Panc1 (cell line): ENCODE data around the gene BMF. TPM values are rescaled to one million over a fixed set of nuclear protein-coding genes. Genes with fewer than 3 reads are reported as not detected.

ENCODE experiments used
- ATAC-seq: fragments of 200-7000 bp; cut with Tn5 transposase; 2 replicates; pipeline ENCODE4 v1.9.1; 2020; ENCODE audit warnings: mild to moderate bottlenecking, moderate library complexity
- BruUV-seq: library from RNA; stranded (reverse); fragments of 400-500 nt; replicated peaks from 2 replicates; lab custom pipeline; 2021; lab: Mats Ljungman, UMichigan
- CTCF ChIA-PET: fragments of 300-600 bp; sonication (Branson Sonifier 250); formaldehyde crosslinking; loops from one replicate; lab custom pipeline; 2022; ENCODE audit warnings: antibody characterized with exemption; lab: Charles Lee
- POLR2A ChIA-PET: fragments of 300-600 bp; sonication (Branson Sonifier 250); formaldehyde crosslinking; loops from one replicate; lab custom pipeline; 2022; ENCODE audit warnings: antibody characterized with exemption; lab: Charles Lee
- DNase-seq: peaks from one replicate; pipeline ENCODE4 v3.0.0-alpha.2; 2010; ENCODE audit warnings: low read depth, low spot score
- H3K27ac ChIP-seq: 2 replicates; pipeline ENCODE4 v1.5.1; 2011; ENCODE audit warnings: mild to moderate bottlenecking, low read length, inconsistent platforms
- H3K27me3 ChIP-seq: fragments of 200-500 bp; sonication (Bioruptor generic); 2 replicates; pipeline ENCODE4 v1.6.0; 2014; ENCODE audit warnings: low read length, inconsistent platforms; ENCODE audit not compliant: control insufficient read depth, insufficient read depth
- H3K36me3 ChIP-seq: fragments of 200-500 bp; sonication (Bioruptor generic); 2 replicates; pipeline ENCODE4 v1.5.1; 2014; ENCODE audit warnings: inconsistent platforms, mild to moderate bottlenecking, low read length, moderate library complexity; ENCODE audit not compliant: control insufficient read depth, insufficient read depth
- H3K4me1 ChIP-seq: 2 replicates; pipeline ENCODE4 v1.5.1; 2011; ENCODE audit warnings: inconsistent platforms, mild to moderate bottlenecking, low read length, moderate library complexity; ENCODE audit not compliant: control insufficient read depth, insufficient read depth
- H3K4me3 ChIP-seq, 2 experiments: 2 replicates each; pipeline ENCODE4 v1.5.1; 2011 to 2012; ENCODE audit warnings: low read depth in 2 of 2, low read length in 2 of 2, mild to moderate bottlenecking in 2 of 2, inconsistent platforms in 1 of 2, moderate library complexity in 1 of 2
- H3K9me3 ChIP-seq: fragments of 200-500 bp; sonication (Bioruptor generic); 2 replicates; pipeline ENCODE4 v1.5.1; 2014; ENCODE audit warnings: low read depth, mild to moderate bottlenecking, inconsistent platforms, low read length, moderate library complexity; ENCODE audit not compliant: control insufficient read depth, insufficient read depth
- CTCF ChIP-seq: fragments of 450-650 bp; IDR thresholded peaks from 2 replicates; pipeline ENCODE4 v1.5.1; 2017; ENCODE audit warnings: mild to moderate bottlenecking
- POLR2AphosphoS5 ChIP-seq: IDR thresholded peaks from 2 replicates; pipeline ENCODE4 v1.6.1; 2012; ENCODE audit warnings: mild to moderate bottlenecking, low read depth, low read length, moderate library complexity
- SIN3A ChIP-seq: IDR thresholded peaks from 2 replicates; pipeline ENCODE4 v1.6.1; 2012; ENCODE audit warnings: low read depth, mild to moderate bottlenecking, low read length, moderate library complexity, borderline replicate concordance; ENCODE audit not compliant: insufficient read depth
- TCF7L2 ChIP-seq: IDR thresholded peaks from 2 replicates; pipeline ENCODE4 v1.6.1; 2011; ENCODE audit warnings: mild to moderate bottlenecking, low read depth, low read length, inconsistent platforms
- in situ Hi-C: cut with HindIII; loops from 2 replicates; pipeline ENCODE4 v1.10.0; 2016; ENCODE audit warnings: low sequenced_read_pairs, low pct_unique_long_range_greater_than_20kb
- intact Hi-C: fragments of 100-400 bp; cut with micrococcal nuclease; formaldehyde crosslinking; loops from one replicate; pipeline ENCODE4 v1.10.0; 2022; ENCODE audit not compliant: unreplicated experiment
- total RNA-seq: library from RNA; stranded (reverse); gene quantifications from one replicate; pipeline ENCODE4 v1.2.1, GENCODE V29; 2021; ENCODE audit not compliant: unreplicated experiment
- TF ChIP-seq, protein P1 (sequence below), 2 experiments: IDR thresholded peaks; 2 replicates each; pipeline ENCODE4 v1.6.1; 2011 to 2012; ENCODE audit warnings: low read depth in 2 of 2, control low read depth in 1 of 2, low read length in 1 of 2, mild to moderate bottlenecking in 1 of 2, moderate library complexity in 1 of 2; ENCODE audit not compliant: insufficient read depth in 1 of 2

BMF gene
- total RNA-seq, 1 experiment from 2014 or later = 7.8 TPM

DNA sequence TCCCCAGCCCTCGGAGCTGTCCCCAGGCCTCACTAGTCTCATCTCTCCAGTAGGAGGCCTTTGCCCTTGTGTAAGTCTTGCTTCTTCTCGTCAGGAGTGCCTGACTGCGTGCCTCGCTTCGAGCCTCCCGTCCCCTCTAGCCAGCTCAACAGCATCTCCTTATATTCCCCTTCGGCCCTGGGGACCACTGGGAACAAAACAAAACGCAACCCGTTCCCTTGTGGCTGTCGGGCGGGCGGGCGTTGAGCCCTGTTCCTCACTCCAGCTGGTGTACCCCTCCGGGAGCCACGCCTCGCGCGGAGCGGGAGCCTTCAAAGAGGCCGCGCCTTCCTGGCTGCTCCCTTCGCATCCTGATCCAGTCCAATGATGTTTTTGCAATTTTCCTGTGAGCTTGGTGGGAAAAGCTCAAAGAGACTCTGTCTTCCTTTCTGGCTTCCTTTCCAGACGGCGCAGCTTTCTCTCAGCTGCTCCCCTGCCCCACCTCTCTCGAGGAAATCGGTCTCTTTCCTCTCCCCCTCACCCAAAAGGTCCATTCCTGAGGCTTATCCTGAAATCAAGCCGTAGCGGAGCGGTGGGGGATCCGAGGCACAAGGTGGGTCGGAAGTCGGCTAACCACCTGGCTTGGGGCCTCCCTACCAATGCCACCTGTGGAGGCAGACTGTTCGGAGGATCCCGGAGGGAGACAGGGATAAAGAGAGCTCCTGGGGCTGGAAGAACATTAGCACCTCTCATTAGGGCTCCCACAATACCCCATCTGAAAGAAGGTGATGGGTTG, 36.3 kb downstream of the BMF start:
- DNase-seq = no peak
- H3K4me3 ChIP-seq = no peak overlapping the region
- H3K9me3 ChIP-seq = no peaks in the 10 kb centered on the region
- no TSS peak for BruUV-seq
- TF ChIP-seq POLR2AphosphoS5 (no peak), CTCF (no peak), SIN3A (no peak)
- TF ChIP-seq, protein P1, sequence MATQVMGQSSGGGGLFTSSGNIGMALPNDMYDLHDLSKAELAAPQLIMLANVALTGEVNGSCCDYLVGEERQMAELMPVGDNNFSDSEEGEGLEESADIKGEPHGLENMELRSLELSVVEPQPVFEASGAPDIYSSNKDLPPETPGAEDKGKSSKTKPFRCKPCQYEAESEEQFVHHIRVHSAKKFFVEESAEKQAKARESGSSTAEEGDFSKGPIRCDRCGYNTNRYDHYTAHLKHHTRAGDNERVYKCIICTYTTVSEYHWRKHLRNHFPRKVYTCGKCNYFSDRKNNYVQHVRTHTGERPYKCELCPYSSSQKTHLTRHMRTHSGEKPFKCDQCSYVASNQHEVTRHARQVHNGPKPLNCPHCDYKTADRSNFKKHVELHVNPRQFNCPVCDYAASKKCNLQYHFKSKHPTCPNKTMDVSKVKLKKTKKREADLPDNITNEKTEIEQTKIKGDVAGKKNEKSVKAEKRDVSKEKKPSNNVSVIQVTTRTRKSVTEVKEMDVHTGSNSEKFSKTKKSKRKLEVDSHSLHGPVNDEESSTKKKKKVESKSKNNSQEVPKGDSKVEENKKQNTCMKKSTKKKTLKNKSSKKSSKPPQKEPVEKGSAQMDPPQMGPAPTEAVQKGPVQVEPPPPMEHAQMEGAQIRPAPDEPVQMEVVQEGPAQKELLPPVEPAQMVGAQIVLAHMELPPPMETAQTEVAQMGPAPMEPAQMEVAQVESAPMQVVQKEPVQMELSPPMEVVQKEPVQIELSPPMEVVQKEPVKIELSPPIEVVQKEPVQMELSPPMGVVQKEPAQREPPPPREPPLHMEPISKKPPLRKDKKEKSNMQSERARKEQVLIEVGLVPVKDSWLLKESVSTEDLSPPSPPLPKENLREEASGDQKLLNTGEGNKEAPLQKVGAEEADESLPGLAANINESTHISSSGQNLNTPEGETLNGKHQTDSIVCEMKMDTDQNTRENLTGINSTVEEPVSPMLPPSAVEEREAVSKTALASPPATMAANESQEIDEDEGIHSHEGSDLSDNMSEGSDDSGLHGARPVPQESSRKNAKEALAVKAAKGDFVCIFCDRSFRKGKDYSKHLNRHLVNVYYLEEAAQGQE (IDR thresholded peaks at IDR 0.05; ENCODE audit: insufficient read depth in 1 of 2, low read depth in 2 of 2, low read length in 1 of 2) = no peak
- CTCF ChIA-PET = no interaction called here
- POLR2A ChIA-PET = interaction anchor here (0.6 kb wide), 1 partner anchor 13 kb away, joined by 7 read pairs; no protein-coding TSS in a partner anchor
- H3K4me1 ChIP-seq = peaks cover 35% of the 10 kb centered on the region
- intact Hi-C loops (no loop called here), in situ Hi-C loops (no loop called here)
- peak overlapping the region; percentile 24; the same call in 1 of the 2 replicates for H3K27ac ChIP-seq
- no peaks in the 10 kb centered on the region for H3K36me3 ChIP-seq
- no peak for ATAC-seq
- no peaks in the 10 kb centered on the region for H3K27me3 ChIP-seq

- ChIA-PET POLR2A (interaction anchor here (0.6 kb wide), 1 partner anchor 83 kb away, joined by 4 read pairs; no protein-coding TSS in a partner anchor), CTCF (interaction anchor here (1.4 to 1.7 kb wide), 3 partner anchors 11 to 34 kb away, joined by 3 to 4 read pairs (median 3); no protein-coding TSS in a partner anchor)
- ATAC-seq (no peak), DNase-seq (no peak)
- no peaks in the 10 kb centered on the region for H3K27me3 ChIP-seq
- intact Hi-C loops = no loop called here
- no peak overlapping the region for H3K4me3 ChIP-seq
- peaks cover 45% of the 10 kb centered on the region for H3K4me1 ChIP-seq
- H3K36me3 ChIP-seq = no peaks in the 10 kb centered on the region
- TF ChIP-seq TCF7L2 = no peak
- TF ChIP-seq SIN3A = no peak
- TF ChIP-seq CTCF = no peak
- TF ChIP-seq POLR2AphosphoS5 = no peak
- TF ChIP-seq, protein P1 (IDR thresholded peaks at IDR 0.05; ENCODE audit: insufficient read depth in 1 of 2, low read depth in 2 of 2, low read length in 1 of 2) = no peak
- peak overlapping the region; percentile 81 for H3K27ac ChIP-seq
- in situ Hi-C loops = no loop called here
- BruUV-seq = no TSS peak
- no peaks in the 10 kb centered on the region for H3K9me3 ChIP-seq
These were observed 38.0 kb downstream of the BMF start for GRCh38 chr15:40070608-40071218.
